Neuronal stem cell (in vitro differentiated cells): ENCODE results near the gene CCDC127.

ENCODE experiments used
- DNase-seq: peaks from one replicate; pipeline ENCODE4 v3.0.0-alpha.2; 2013; ENCODE audit warnings: low spot score
- H2AFZ ChIP-seq: one replicate; pipeline ENCODE4 v1.6.1; 2013; ENCODE audit warnings: mild to moderate bottlenecking, low read length, inconsistent platforms
- H2AK5ac ChIP-seq: 2 replicates; pipeline ENCODE4 v1.6.1; 2013; ENCODE audit warnings: low read depth, mild to moderate bottlenecking, inconsistent platforms, low read length, moderate library complexity, mixed read lengths
- H2BK120ac ChIP-seq: 2 replicates; pipeline ENCODE4 v1.6.1; 2013; ENCODE audit warnings: low read depth, mild to moderate bottlenecking, inconsistent platforms, low read length, moderate library complexity, mixed read lengths
- H2BK12ac ChIP-seq: one replicate; pipeline ENCODE4 v1.6.1; 2013; ENCODE audit warnings: low read length, inconsistent platforms
- H2BK15ac ChIP-seq: 2 replicates; pipeline ENCODE4 v1.6.1; 2013; ENCODE audit warnings: mild to moderate bottlenecking, low read length, inconsistent platforms, mixed read lengths
- H2BK5ac ChIP-seq: one replicate; pipeline ENCODE4 v1.6.1; 2013; ENCODE audit warnings: inconsistent platforms, mild to moderate bottlenecking, low read length, moderate library complexity
- H3K14ac ChIP-seq: one replicate; pipeline ENCODE4 v1.6.1; 2013; ENCODE audit warnings: low read length, inconsistent platforms
- H3K18ac ChIP-seq: 2 replicates; pipeline ENCODE4 v1.6.1; 2013; ENCODE audit warnings: low read length, inconsistent platforms
- H3K23ac ChIP-seq: 2 replicates; pipeline ENCODE4 v1.6.1; 2013; ENCODE audit warnings: low read depth, mild to moderate bottlenecking, mixed read lengths, low read length, inconsistent platforms; ENCODE audit not compliant: poor library complexity
- H3K27ac ChIP-seq: replicated peaks from 3 replicates; pipeline ENCODE4 v1.5.1; 2013; ENCODE audit warnings: low read length, inconsistent platforms
- H3K27me3 ChIP-seq, 3 experiments: 2 replicates each; pipeline ENCODE4 v1.6.1; 2013; ENCODE audit warnings: low read length in 3 of 3, mild to moderate bottlenecking in 2 of 3, inconsistent platforms in 1 of 3, low read depth in 1 of 3, mixed read lengths in 1 of 3, moderate library complexity in 1 of 3; ENCODE audit not compliant: control insufficient read depth in 3 of 3, insufficient read depth in 3 of 3
- H3K36me3 ChIP-seq, 2 donors: replicated peaks in 1 of 2; 2 replicates each; pipeline ENCODE4 v1.6.1; 2013; ENCODE audit warnings: low read length in 2 of 2; ENCODE audit not compliant: control insufficient read depth in 2 of 2, insufficient read depth in 2 of 2
- H3K4ac ChIP-seq: 2 replicates; pipeline ENCODE4 v1.6.1; 2013; ENCODE audit warnings: inconsistent platforms, mild to moderate bottlenecking, low read length, moderate library complexity
- H3K4me1 ChIP-seq, 2 donors: 1 replicate in 1 of 2; 2 replicates in 1 of 2; pipeline ENCODE4 v1.6.1; 2013; ENCODE audit warnings: low read length in 2 of 2, low read depth in 1 of 2; ENCODE audit not compliant: control insufficient read depth in 2 of 2, insufficient read depth in 1 of 2
- H3K4me2 ChIP-seq: one replicate; pipeline ENCODE4 v1.6.1; 2013; ENCODE audit warnings: mild to moderate bottlenecking, low read length, inconsistent platforms; ENCODE audit not compliant: insufficient read depth, poor library complexity, severe bottlenecking
- H3K4me3 ChIP-seq, 2 donors: 2 replicates each; pipeline ENCODE4 v1.5.1; 2013; ENCODE audit warnings: low read length in 2 of 2, mild to moderate bottlenecking in 2 of 2, inconsistent platforms in 1 of 2, moderate library complexity in 1 of 2
- H3K79me1 ChIP-seq: one replicate; pipeline ENCODE4 v1.6.1; 2013; ENCODE audit warnings: low read depth, mild to moderate bottlenecking, inconsistent platforms, low read length, moderate library complexity
- H3K9ac ChIP-seq: one replicate; pipeline ENCODE4 v1.6.1; 2013; ENCODE audit warnings: mild to moderate bottlenecking, low read depth, low read length, inconsistent platforms; ENCODE audit not compliant: poor library complexity
- H3K9me3 ChIP-seq, 2 donors: replicated peaks in 1 of 2; 2 replicates each; pipeline versions ENCODE3 to v1.6.1; 2013; ENCODE audit warnings: low read length in 2 of 2, mild to moderate bottlenecking in 2 of 2, inconsistent platforms in 1 of 2, low read depth in 1 of 2, mixed read lengths in 1 of 2, moderate library complexity in 1 of 2; ENCODE audit not compliant: control insufficient read depth in 2 of 2, insufficient read depth in 1 of 2
- H4K8ac ChIP-seq: one replicate; pipeline ENCODE4 v1.6.1; 2013; ENCODE audit warnings: low read depth, mild to moderate bottlenecking, inconsistent platforms, low read length, moderate library complexity
- H4K91ac ChIP-seq: one replicate; pipeline ENCODE4 v1.6.1; 2013; ENCODE audit warnings: low read length, low read depth, mild to moderate bottlenecking, inconsistent platforms; ENCODE audit not compliant: poor library complexity
- WGBS, 2 donors: extraction: QIAGEN DNeasy Blood & Tissue Kit; methylation state at CpG; one replicate each; pipeline ENCODE4 v1.1.7; 2013; ENCODE audit warnings: missing lambda C conversion rate in 2 of 2, mixed read lengths in 1 of 2; ENCODE audit not compliant: insufficient read length in 2 of 2, insufficient replicate concordance in 1 of 2; ENCODE audit errors: extremely low coverage in 2 of 2; 5-methylcytosine and 5-hydroxymethylcytosine counted together

CCDC127 gene

DNA sequence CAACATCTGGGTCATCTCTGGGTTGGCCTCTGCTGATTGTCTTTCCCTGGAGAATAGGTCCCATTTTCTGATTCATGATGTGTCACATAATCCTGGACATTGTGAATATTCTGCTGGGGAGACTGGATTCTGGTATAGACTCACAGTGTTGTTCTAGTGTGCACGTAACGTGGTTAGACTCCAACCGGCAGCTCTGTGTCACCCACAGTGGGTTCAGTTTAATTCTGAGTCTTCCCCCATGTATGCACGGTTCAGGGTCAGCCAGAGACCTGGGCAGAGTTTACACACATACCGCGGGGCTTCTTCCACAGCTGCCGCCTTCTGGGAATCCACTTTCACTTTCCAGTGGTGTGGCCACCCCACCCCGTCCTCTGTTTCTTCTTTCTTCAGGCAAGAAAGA, 64.7 kb downstream of the CCDC127 start:
- Histone ChIP-seq H2BK120ac (no peak overlapping the region), H4K91ac (no peak overlapping the region), H4K8ac (no peak overlapping the region), H2AK5ac (no peak overlapping the region), H3K27me3 (no peaks in the 10 kb centered on the region), H3K23ac (no peak overlapping the region), H3K9me3 (peaks cover 3 to 5% of the 10 kb centered on the region in 2 donors), H2BK15ac (no peak overlapping the region), H3K18ac (no peak overlapping the region), H3K14ac (no peak overlapping the region), H3K4ac (no peak overlapping the region), H3K4me1 (peaks cover 0 to 8% of the 10 kb centered on the region in 2 donors), H3K36me3 (peaks cover 44 to 47% of the 10 kb centered on the region in 2 donors), H3K79me1 (no peaks in the 10 kb centered on the region), H2BK12ac (no peak overlapping the region), H3K4me2 (no peak overlapping the region), H2BK5ac (no peak overlapping the region), H3K9ac (no peak overlapping the region), H3K4me3 (no peak overlapping the region), H2AFZ (no peak overlapping the region), H3K27ac (no peak overlapping the region)
- no peak for DNase-seq
- WGBS, 2 donors: no CpG with 5 or more reads among the region's 8 CpGs

DNA sequence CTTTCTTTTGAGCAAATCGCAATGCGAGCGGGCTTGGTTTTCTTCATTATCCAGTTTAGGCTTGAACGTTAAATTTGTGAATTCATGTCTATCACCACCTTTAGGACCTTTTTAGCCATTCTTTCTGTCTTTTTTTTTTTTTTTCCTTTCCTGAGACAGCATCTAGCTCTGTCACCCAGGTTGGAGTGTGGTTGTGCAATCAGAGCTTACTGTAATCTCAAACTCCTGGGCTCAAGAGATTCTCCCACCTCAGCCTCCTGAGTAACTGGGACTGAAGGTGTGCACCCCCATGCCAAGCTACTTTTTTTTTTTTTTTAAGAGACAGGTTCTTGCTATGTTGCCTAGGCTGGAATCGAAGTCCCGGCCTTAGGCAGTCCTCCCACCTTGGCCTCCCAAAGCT, 65.9 kb downstream of the CCDC127 start:
- Histone ChIP-seq H2AFZ (no peak overlapping the region), H3K36me3 (peaks cover 42 to 44% of the 10 kb centered on the region in 2 donors), H3K4ac (no peak overlapping the region), H3K4me1 (peaks cover 0 to 8% of the 10 kb centered on the region in 2 donors), H3K9me3 (peaks cover 7 to 17% of the 10 kb centered on the region in 2 donors), H2BK15ac (no peak overlapping the region), H3K27me3 (no peaks in the 10 kb centered on the region), H3K4me2 (no peak overlapping the region), H3K79me1 (peaks cover under 1% of the 10 kb centered on the region), H4K91ac (no peak overlapping the region), H3K18ac (no peak overlapping the region), H3K4me3 (no peak overlapping the region), H3K9ac (no peak overlapping the region), H4K8ac (no peak overlapping the region), H2AK5ac (no peak overlapping the region), H3K27ac (no peak overlapping the region), H3K14ac (no peak overlapping the region), H2BK5ac (no peak overlapping the region), H3K23ac (no peak overlapping the region), H2BK120ac (no peak overlapping the region), H2BK12ac (no peak overlapping the region)
- WGBS, 2 donors: no CpG with 5 or more reads among the region's 6 CpGs
- no peak for DNase-seq

DNA sequence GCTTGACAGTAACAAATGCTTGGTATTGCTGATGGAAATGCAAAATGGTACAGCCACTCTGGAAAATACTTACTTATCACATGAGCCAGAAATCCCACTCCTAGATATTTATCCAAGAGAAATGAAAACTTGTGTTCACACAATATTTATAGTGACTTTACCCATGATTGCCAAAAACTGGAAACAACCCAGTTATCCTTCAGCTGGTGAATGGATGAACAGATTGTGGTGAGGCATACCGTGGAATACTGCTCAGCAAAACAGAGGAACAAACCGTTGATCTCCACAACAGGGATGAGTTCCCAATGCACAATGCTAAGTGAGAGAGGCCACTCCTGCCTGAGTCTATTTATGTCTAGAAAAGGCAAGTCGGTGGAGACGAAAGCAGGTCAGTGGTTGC, 67.2 kb downstream of the CCDC127 start:
- no peak for DNase-seq
- Histone ChIP-seq H3K9ac (no peak overlapping the region), H3K36me3 (peaks cover 29 to 43% of the 10 kb centered on the region in 2 donors)

DNA sequence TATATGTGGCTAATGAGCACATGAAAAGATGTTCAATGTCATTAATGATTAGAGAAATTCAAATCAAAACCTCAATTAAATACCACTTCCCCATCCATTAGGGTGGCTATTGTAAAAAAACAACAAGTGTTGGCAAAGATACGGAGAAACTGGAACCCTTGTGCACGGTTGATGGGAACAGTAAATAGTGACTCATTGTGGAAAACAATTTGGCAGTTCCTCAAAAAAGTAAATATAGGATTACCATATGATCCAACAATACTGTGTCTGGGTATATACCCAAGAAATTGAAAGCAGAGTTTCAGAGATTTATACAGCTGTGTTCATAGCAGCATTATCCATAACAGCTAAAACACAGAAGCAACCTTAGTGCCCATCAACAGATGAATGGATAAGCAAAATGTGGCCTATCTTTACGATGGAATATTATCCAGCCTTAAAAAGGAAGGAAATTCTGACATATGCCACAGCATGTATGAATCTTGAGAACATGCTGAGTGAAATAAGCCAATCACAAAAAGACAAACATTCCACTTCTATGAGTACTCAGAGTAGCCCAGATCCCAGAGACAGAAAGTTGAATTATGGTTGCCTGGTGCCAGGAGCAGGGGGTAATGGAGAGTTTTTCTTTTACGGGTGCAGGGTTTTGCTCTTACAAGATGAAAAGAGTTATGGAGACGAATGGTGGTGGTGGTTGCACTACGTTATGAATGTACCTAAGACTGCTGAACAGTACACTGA, 68.0 kb downstream of the CCDC127 start:
- no CpG with 5 or more reads among the region's 6 CpGs for WGBS, 2 donors

More for the DNA sequence above, 67.2 kb downstream of the CCDC127 start:
- no peaks in the 10 kb centered on the region for H3K27me3 ChIP-seq
- H2BK5ac ChIP-seq: no peak overlapping the region
- peaks cover 0 to 8% of the 10 kb centered on the region in 2 donors for H3K4me1 ChIP-seq
- no peak overlapping the region for H3K4ac ChIP-seq
- H3K14ac ChIP-seq: no peak overlapping the region
- no peak overlapping the region for H2BK15ac ChIP-seq
- H3K18ac ChIP-seq: no peak overlapping the region
- no peak overlapping the region for H2BK120ac ChIP-seq
- no peak overlapping the region for H2AK5ac ChIP-seq
- no peak overlapping the region for H3K4me2 ChIP-seq
- no peak overlapping the region for H4K91ac ChIP-seq
- no peak overlapping the region for H2AFZ ChIP-seq
- no peak overlapping the region for H2BK12ac ChIP-seq
- H3K79me1 ChIP-seq: peaks cover 4% of the 10 kb centered on the region
- no peak overlapping the region for H3K4me3 ChIP-seq
- peaks cover 19 to 25% of the 10 kb centered on the region in 2 donors for H3K9me3 ChIP-seq
- H4K8ac ChIP-seq: no peak overlapping the region
- H3K27ac ChIP-seq: no peak overlapping the region
- no CpG with 5 or more reads among the region's 4 CpGs for WGBS, 2 donors
- H3K23ac ChIP-seq: no peak overlapping the region

More for the DNA sequence above, 68.0 kb downstream of the CCDC127 start:
- Histone ChIP-seq H3K4me3 (no peak overlapping the region), H2AFZ (no peak overlapping the region), H3K4ac (no peak overlapping the region), H3K18ac (no peak overlapping the region), H4K91ac (no peak overlapping the region), H3K9ac (no peak overlapping the region), H2BK15ac (no peak overlapping the region), H2BK5ac (no peak overlapping the region), H2BK12ac (no peak overlapping the region), H3K36me3 (peaks cover 21 to 43% of the 10 kb centered on the region in 2 donors), H3K23ac (no peak overlapping the region), H3K4me2 (no peak overlapping the region), H3K4me1 (peaks cover 0 to 8% of the 10 kb centered on the region in 2 donors), H2BK120ac (no peak overlapping the region), H3K9me3 (peaks cover 25 to 26% of the 10 kb centered on the region in 2 donors), H3K27ac (no peak overlapping the region), H3K14ac (no peak overlapping the region), H3K79me1 (peaks cover 7% of the 10 kb centered on the region), H3K27me3 (no peaks in the 10 kb centered on the region), H4K8ac (no peak overlapping the region), H2AK5ac (no peak overlapping the region)
- no peak for DNase-seq
